Heart left ventricle (tissue), 13 donors: ENCODE data around the gene DOK5.

Experiments
- POLR2A ChIP-seq, 2 donors: fragments of 450-650 bp; IDR thresholded peaks; one replicate each; pipeline ENCODE4 v1.6.1; 2017; ENCODE audit warnings: antibody characterized with exemption in 2 of 2, mild to moderate bottlenecking in 2 of 2, moderate library complexity in 2 of 2
- TF ChIP-seq, protein P1 (sequence below), 12 donors: fragments of 200-600 bp; sonication (generic) in 4 of 12; IDR thresholded peaks; one replicate each; pipeline versions ENCODE4 v1.5.0 to v1.8.0; 2018 to 2022; ENCODE audit warnings: antibody characterized with exemption in 12 of 12, mild to moderate bottlenecking in 5 of 12
- donor health status: ischemic (EF 13 %, LVEDD 7.1; RV severe dilation, severe dysfunction).
- donor health status: DM: no; HTN: yes; CAD: no.
- donor health status: DM: no; HTN: no; CAD: no.
- donor health status: ischemic (EF 25% LVEDD 6.9; RV normal size, moderate dysfunction).
- donor health status: ischemic (EF 25% LVEDD 5.7; RV mildly dilated, moderate dysfunction).
- donor health status: ischemic (EF 35%, LVEDD 5.7; RV mildly dilated, moderate dysfunction).
- donor health status: nonischemic (EF 11% LVEDD 7.7; RV severe dilation, severe dysfunction).
- donor health status: DM: yes; HTN: yes; CAD: no.
- donor health status: PGD.
- donor health status: ischemic (EF 29% LVEDD 5.4; RV normal size, mild dysfunction).
- donor health status: nonischemic (EF 23%, LVEDD 6.1; RV moderate dilation, normal function).

DNA sequence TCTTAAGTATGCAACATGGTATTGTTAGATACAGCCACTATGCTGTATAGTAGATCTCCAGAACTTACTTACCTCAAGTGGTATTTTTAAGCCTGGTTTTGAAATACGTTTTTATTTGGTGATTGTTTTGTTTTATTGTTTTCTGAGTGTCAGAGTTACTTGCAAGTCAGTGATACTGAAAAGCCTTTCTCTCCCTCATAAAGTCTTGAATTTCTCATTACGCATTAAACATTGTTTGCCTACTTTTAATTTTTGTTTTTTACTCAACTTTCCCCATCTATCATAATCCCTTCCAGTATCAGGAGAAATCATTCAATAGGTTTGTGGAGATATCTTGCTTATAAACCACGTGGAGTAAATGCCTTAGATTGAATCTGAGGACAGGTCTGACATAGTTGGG lies 214.9 kb downstream of the DOK5 start:
- TF ChIP-seq, protein P1, sequence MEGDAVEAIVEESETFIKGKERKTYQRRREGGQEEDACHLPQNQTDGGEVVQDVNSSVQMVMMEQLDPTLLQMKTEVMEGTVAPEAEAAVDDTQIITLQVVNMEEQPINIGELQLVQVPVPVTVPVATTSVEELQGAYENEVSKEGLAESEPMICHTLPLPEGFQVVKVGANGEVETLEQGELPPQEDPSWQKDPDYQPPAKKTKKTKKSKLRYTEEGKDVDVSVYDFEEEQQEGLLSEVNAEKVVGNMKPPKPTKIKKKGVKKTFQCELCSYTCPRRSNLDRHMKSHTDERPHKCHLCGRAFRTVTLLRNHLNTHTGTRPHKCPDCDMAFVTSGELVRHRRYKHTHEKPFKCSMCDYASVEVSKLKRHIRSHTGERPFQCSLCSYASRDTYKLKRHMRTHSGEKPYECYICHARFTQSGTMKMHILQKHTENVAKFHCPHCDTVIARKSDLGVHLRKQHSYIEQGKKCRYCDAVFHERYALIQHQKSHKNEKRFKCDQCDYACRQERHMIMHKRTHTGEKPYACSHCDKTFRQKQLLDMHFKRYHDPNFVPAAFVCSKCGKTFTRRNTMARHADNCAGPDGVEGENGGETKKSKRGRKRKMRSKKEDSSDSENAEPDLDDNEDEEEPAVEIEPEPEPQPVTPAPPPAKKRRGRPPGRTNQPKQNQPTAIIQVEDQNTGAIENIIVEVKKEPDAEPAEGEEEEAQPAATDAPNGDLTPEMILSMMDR (IDR thresholded peaks at IDR 0.05) = no peak
- TF ChIP-seq POLR2A (IDR thresholded peaks at IDR 0.05) = no peak
